HG02852 (cell line): ENCODE data around the gene PRSS12.
"Not testable (repeated sequence)": the region's sequence is repeated elsewhere in the genome, so short reads cannot be mapped to it uniquely, and the experiment has no call there.

Source experiments
- ATAC-seq: cut with Tn5 transposase; IDR thresholded peaks from one replicate; pipeline ENCODE4 v1.9.1; 2021; ENCODE audit warnings: mild to moderate bottlenecking, moderate library complexity; ENCODE audit not compliant: unreplicated experiment

Gene PRSS12

DNA sequence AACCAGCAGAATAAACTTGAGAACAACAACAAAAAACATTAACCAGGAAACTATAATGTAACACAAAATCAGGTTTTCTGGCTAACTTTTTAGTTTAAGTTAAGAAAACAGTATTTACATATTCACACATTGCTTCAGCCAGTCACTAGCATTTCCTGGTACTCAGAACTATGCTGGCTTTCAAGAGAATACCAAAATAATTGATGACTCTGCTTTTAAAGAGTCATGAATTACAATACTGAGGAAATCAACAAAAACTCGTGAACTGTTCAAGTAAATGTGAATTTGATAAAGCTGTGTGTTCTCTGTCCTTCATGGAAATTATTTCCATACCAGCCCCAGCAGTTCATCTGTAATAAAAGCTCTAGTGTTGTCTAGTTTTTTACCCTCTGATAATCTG, 27.4 kb downstream of the PRSS12 start:
- ATAC-seq = no peak

DNA sequence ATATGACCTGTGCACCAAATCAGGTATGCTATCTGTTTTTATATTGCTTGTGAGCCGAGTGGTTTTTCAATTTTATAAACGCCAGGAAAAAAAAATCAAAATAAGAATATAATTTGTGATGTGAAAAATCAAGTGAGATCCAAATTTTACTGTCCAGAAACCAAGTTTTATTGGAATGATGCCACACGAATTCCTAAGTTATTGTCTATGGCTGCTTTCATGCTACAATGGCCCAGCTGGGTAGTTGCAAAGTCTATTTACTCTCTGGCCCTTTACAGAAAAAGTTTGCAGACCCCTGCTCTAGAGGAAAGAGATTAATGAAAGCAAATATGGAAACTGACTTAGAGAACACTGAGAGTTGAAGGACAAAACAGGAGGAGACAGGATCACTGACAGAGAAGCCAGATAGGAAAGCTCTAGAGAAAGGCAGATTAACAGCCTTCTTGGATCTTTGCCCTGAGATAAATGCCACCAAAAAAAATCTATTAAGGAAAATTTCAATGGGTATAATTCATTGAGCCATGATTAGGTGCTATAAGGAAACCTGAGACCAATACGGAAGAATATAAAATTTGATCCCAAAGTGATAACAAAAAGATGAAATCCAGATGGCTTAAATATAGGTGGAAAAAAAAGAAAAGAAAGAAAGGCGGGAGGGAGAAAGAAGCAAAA, 29.8 kb downstream of the PRSS12 start:
- ATAC-seq = no peak

DNA sequence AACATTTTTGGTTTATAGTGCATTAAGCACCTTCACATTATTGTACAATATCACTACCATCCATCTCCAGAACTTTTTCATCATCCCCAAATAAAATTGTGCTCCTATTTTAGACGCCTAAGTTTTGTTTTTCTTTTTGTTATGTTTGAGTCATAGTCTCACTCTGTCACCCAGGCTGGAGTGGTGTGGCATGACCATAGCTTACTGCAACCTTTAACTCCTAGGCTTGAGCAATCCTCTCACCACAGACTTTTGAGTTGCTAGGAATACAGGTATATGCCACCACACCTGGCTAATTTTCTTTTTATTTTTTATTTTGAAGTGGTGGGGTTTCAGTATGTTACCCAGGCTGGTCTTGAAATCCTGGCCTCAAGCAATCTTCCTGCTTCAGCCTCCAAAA, 33.9 kb downstream of the PRSS12 start:
- no peak for ATAC-seq

DNA sequence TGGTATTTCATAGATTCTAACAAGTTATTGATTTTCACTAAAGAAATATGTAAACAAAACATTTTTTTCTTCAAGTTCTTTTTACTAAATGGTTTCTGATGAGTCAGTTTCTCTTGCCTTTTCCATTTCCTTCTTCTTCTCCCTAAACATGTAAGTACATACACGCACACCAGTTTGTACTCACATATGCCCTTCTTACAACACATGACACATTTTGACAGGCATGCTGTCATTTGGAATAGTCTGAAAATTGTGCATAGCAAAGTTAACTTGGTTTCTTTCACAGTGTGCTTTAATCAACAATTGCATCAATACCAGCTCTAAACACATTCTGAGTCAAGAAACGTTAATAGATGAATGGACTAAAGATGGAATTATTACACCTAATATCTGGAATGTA, 35.1 kb downstream of the PRSS12 start:
- no peak for ATAC-seq

DNA sequence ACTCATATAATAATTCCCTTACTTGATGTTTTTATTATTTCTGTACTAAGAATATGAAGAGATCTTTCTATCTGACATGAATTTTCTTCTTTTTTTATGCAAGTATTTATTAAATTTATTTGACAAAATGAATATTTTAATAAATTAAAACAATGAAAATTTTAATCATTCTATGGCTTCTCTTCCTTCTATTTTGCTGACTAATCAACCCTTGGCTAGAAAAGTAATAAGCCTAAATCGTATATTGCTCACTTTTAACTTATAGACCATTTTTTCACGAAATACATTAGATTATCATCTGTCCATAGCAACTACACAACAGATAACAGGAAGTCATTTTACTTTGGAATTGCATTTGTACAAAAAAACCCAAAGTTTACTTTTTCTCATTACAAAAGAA, 38.6 kb downstream of the PRSS12 start:
- ATAC-seq = no peak

DNA sequence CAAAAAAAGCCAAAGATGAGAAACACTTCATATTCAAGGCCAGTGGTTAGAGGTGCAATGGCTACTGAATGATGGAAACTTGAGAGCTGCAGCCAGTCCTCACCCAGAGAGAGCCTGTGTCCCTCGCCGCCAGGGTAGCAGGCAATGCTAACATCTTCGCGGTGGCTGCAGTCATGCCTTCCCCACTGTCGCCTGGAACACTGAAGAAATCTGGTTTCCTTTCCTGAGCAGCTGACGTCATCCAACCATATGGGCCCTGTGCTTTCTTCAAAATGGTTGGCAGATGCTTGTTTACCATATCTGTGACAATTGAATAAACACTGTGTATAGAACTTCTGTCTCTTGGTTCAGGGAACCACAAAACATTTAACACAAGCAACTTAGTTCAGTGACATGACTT, 39.7 kb downstream of the PRSS12 start:
- ATAC-seq = no peak

DNA sequence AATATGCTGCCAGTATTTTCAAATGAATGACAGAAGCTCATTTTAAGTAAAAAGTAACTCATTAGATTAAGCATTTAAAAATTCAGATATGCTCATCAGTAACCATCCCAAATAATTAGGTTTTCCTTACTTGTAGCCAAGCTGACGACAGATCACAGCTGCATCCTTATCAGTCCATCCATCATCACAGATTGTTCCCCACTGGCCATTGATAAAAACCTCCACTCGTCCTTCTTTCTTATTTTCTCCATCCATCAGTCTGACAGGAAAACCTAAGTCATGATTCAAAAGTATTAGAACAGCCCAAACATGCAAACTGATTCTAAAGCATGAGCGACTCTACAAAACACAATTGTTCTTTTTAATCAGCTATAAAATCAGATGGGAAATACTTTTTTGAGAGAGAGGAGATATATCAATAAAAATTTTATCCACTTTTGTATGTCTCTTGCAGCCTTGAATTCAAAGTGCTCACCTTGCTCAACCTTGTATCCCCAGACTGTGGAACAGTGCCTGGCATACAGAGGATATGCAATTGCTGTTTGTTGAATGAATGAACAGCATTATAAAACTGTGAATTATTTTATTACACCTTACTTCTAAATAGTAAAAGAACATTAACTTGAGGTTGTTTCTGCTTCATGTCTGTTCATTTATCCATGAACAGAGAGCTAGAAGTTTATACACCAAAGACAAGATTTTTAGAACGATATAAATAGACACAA, 44.3 kb downstream of the PRSS12 start:
- no peak for ATAC-seq

DNA sequence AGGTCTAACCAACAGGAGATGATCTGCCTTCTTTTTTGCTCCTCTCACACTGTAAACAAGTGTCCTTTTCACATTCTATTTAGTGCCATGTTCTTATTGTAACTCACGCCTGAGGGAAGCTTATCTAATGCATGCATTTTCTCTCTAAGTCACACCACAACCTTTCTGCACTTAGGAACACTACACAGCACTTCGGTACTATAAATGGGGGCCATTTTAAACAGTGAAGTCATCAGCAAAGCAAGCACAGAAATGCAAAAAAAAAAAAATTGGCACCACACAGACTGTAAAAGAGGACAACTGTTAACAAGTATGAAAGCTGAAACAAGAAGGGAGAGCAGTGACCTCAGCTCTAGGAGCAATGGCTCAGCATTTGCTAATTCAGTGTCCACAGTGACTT, 45.2 kb downstream of the PRSS12 start:
- ATAC-seq = no peak

DNA sequence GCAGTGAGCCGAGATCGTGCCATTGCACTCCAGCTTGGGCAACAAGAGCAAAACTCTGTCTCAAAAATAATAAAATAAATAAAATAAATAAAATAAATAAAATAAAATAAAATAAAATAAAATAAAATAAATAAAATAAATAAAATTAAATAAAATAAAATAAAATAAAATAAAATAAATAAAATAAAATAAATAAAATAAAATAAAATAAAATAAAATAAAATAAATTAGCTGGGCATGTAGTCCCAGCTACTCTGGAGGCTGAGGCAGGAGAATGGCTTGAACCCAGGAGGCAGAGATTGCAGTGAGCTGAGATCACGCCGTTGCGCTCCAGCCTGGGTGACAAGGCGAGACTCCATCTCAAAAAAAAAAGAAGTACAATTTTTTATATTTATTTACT, 53.2 kb downstream of the PRSS12 start:
- not testable (repeated sequence) for ATAC-seq

DNA sequence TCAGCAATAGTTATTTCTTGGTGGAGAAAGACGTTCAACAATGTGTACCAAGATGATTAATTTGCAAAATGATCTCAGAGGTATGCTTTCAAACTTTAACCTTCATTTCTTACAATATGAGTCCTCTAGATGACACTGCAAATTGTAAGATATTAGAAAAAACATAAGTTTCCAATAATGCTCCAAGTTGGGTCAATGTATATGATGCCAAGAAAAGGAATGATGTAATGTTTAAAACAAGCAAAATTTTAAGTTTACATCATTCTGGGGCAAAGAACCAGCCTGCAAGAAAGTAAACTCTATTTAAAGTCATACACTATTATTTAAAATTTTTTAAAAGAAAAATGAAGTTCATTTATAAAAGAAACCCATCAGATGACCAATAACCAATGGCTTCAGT, 56.1 kb downstream of the PRSS12 start:
- no peak for ATAC-seq

DNA sequence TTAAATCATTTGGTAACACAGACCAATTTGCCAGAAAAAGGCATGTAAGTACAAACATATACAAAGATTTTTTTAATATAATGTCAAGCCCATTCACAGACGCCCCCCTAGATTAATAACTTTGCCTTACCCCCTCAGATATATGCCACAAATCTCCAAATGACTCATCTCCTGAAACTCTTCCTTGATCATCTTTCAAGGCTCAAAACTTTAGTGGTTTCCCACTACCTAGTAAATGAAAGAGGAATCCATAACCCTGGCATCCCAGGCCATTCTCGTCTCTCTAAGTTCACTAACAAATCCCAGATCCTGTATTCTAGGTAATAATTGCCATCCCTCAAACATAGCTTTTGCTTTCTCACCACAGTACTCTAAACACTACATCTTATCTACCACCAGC, 61.9 kb downstream of the PRSS12 start:
- no peak for ATAC-seq

DNA sequence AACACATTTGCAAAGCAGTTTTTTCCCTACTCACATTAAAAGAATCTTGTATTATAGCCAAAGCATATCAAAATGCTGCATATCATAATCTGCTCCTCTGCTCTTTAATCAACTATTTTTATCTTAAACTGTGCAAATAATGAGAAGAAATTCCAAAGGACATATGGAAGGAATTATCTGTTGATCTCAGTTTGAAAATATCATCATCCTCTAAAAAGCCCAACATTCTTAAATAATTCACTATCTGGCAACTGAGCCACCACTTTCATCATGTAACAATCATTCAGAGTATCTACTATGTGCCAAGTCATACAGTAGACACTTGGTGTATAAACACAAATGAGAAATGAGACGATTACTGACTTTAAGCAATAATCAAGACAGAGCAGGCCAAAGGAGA, 63.0 kb downstream of the PRSS12 start:
- ATAC-seq = no peak

DNA sequence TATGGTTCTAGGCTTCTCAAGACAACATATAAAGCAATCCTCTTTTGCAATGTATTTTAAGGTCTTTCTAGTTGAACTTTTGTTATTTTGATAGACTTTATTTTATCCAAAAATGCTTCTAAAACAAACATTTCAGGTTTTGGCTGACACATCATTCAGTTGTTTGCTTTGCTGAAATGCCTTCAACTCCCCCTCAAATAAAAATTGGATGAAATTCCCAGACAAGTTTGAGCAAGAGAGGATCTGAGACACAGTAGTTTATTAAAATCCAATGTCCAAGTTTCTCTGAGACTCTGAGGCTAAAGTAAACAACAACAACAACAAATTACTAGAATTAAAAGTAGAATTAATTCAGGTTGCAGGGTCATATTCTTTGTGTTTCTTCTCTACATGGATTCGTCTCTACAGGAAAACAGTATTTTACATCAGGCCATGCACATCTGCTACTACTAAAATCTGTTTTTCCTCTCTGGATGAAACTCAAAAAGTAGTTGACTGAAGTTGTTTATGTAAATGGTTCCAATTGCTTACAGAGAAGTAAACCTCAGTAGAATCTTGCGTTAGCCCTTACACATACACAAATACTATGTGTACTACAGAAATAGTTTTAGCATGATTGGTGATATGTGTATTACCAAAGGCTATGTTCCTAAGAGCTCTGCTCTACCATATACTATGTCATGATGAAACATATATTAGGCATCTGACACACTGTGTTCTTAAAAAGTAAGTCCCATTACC, 64.9 kb downstream of the PRSS12 start:
- ATAC-seq = no peak

DNA sequence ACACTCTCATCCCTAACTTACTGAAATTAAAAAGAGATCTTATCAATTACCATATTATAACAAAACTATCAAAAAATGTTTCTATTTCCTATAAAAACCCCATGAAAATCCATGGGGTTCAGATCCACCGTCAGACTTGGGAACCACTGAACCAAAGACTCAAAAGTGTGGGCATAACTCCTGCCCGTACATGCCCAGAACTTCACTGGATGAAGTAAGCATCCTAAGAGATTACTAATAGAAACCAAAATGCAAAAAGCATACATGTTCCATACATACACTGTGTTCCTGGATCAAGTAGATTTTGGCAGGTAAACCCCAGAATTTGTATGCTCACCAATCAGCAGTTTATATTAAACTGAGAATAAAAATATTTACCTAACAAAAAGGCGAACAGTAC, 66.1 kb downstream of the PRSS12 start:
- ATAC-seq = no peak

DNA sequence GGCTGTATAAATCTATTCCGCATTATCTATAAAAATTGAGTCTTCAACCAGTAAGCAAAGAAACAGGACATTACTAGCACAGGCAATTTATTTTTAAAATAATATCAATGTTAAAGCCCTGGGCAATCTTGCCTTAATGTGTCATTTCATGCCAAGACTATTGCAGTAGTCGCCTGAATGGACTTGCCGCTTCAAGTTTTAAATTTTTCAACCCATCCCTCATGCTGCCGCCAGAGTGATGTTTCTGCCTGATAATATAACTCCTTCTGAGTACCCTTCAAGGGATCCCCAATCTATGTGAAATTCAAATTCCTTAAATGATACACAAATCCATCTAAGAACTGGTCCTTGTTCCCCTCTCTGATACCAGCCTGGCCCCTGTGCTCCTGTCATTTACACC, 66.9 kb downstream of the PRSS12 start:
- no peak for ATAC-seq

DNA sequence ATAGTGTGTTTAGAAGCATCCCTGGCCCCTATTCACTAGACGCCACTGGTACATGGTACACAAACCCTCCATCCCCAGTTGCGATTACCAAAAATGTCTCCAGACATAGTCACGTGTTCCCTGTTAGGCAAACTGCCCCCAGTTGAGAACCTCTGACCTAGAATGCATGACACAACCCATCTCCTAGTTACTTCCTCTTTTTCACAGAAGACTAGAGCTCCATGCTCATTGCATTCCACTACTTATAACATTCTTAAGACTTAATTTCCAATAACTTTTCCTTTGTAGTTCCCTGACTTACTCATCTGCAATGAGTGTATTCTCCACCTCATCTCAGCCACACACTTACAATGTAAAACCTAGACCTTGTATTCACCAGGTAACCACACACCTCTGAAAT, 68.6 kb downstream of the PRSS12 start:
- ATAC-seq = peak; percentile 55

DNA sequence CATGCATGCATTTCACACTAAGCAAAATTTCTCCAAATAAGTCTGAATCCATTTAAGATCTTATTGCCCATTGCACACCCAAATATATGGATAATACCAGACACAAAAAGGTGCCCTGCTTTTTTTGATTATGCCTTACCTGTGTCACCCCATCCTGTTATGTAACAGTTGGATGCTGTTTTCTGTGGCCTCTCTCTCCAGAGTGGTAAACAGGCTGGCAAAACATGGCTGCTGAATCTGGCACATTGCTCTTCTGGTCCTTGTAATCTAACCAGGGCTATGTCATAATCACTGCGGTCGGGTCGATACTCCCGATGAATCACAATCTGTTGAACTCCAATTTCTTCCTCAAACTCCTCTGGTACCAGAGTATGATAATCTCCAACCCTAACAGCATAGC, 70.1 kb downstream of the PRSS12 start:
- no peak for ATAC-seq

DNA sequence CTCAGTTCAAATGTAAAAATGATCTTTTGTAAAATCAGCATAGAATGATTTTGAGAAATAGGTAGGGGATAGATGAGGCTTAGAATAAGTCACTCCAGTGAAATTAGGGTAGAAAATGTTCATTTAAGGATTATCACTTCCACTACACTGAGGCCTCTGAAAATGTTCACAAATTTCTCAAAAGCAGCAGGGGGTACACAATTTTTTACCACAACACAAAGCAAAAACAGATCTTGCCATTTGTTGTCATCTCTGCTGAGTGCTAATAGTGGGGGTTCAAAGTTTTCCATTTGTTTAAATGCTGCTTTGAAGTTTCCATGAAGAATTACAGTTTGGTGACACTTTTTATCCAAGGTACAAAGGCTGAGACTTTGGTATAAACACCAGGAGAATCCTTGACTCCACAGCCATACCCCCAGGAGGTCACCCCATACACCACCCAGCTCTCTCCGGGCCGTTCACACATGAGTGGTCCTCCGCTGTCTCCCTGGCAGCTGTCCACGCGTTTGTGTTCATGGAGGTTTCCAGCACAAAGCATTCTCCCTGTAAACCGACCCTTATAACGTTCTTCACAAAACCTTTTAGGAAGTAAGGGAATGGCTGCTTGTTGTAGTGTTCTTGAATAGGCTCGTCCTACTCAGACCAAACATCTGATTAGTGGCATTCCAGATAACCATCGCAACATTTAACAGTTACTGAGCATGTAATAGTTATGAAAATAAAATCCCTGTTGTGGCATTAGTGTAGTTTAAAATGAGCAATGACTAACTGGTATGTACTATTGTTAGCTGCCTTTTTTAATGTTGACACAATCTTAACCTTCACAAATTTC, 71.0 kb downstream of the PRSS12 start:
- no peak for ATAC-seq

DNA sequence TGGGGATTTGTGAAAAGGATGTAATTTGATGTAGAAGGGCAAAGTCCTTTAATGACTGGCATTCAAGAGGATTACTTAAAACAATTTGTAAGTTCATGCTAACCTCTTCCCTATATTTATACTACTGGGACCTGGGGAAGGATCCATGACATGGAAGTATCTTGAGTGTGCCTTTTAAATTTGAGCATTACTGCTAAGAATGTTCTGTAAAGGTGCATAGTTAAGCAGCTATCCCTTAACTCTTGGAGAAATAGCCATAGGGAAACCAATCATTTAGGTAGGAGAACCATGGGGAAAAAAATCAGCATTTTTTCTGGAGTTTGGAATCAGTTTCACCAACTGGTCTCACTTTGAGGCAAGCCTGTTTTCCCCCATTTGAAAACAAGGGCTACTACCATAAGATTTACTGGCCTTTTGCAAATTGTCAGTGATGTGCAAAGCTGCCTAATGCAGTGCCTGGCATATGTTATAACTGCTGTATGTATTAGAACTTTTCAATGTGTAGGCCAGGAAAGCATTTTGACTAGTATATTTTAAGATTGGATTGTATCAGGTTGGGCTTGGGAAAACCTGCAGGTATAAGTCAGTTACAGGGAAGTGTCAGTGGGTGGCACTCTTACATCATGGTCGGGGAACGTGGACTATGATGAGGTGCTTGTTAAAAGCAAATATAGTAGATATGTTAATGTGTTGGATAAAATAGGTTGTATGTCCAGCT, 72.1 kb downstream of the PRSS12 start:
- ATAC-seq = peak; percentile 16

DNA sequence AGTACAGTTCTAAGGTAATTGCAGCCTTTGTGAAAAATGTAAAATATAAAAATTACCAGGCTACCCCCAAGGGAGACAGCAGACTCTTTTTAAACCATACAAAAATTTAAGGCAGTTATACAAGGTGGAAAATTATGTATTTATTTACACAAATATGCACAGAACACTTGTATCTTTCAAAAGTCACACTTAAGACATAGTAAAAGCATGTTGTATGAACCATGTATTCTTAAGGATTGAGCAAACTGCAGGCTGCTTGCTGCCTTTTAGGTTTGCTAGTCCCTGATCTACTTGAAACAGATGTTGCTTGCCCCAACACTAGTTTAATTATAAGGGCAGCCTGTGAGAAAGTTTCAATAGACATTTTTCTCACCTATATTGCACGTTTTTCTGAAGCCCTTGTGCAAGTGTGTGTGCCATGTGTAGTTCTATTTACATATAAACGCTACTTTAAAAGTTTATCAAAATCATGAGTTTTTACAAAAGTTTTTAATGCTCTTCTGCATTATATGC, 72.8 kb downstream of the PRSS12 start:
- ATAC-seq = no peak
